Measurements from ENCODE around the gene PGAP6.
"Not testable (repeated sequence)": the region's sequence is repeated elsewhere in the genome, so short reads cannot be mapped to it uniquely, and the experiment has no call there.

Gene PGAP6

DNA sequence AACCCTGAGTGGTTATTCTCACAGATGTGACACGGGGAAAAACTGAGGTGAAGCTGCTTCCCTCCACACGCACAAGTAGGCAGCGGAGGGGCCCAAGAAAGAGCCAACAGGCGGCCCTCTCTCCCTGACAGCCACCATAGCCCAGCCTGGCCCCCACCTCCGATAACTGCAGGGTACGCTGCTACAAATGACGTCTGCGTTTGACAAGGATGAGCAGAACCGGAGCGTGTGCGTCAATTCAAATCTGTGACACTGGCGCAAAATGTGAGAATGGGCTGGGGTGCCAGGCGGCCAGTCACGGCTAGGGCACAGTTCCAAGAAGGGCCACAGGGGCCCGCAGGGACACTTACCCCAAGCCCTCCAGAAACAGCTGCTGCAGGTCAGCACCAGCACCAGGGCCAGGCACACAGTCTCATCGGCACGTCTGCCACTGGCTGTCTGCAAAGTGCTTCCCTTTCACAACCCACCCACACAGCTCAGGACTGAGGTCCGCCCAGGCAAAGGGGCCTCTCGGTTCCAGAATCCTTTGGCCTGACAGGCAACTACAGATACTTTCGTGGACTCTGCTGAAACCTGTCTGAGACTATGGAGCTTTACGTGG, 43.7 kb downstream of the PGAP6 start:
- no peak overlapping the region for H3K9ac ChIP-seq (ENCODE audit: low read depth, low read length)
- peaks cover 9% of the 10 kb centered on the region; the same call in 1 of the 2 replicates for H3K36me3 ChIP-seq (ENCODE audit: insufficient read depth, low read depth, low read length)
- no peaks in the 10 kb centered on the region for H3K27me3 ChIP-seq (ENCODE audit: insufficient read depth, low read length)
- H3K9me3 ChIP-seq (ENCODE audit: insufficient read depth, low read depth, low read length): no peaks in the 10 kb centered on the region
- no peak overlapping the region for H3K27ac ChIP-seq (ENCODE audit: low read length)
- no peak overlapping the region for H3K4me3 ChIP-seq (ENCODE audit: low read length)
- no peaks in the 10 kb centered on the region for H3K4me1 ChIP-seq (ENCODE audit: insufficient read depth, low read length)

DNA sequence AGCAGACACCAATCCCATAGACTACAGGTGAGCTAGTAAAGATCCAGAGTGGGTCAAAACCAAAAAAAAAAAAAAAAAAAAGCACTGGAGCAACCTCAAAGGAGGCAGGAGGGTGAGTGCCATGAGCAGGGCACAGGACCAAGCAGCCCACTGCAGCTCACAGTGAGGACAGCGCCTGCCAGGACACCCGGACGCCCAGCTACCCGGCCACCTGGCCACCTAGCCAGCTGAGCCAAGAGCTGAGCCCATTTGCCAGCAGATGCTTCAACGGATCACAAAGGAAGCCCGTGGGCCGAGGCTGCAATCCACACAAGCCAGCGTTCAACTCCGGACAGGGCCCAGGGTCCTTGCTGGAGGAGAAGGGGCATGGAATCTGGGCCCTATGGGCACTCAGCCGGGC, 44.3 kb downstream of the PGAP6 start:
- Histone ChIP-seq H3K9ac (ENCODE audit: low read depth, low read length) (no peak overlapping the region), H3K27me3 (ENCODE audit: insufficient read depth, low read length) (no peaks in the 10 kb centered on the region), H3K4me3 (ENCODE audit: low read length) (no peak overlapping the region), H3K4me1 (ENCODE audit: insufficient read depth, low read length) (no peaks in the 10 kb centered on the region), H3K9me3 (ENCODE audit: insufficient read depth, low read depth, low read length) (no peaks in the 10 kb centered on the region), H3K27ac (ENCODE audit: low read length) (no peak overlapping the region), H3K36me3 (ENCODE audit: insufficient read depth, low read depth, low read length) (peaks cover 3% of the 10 kb centered on the region; the same call in 1 of the 2 replicates)

DNA sequence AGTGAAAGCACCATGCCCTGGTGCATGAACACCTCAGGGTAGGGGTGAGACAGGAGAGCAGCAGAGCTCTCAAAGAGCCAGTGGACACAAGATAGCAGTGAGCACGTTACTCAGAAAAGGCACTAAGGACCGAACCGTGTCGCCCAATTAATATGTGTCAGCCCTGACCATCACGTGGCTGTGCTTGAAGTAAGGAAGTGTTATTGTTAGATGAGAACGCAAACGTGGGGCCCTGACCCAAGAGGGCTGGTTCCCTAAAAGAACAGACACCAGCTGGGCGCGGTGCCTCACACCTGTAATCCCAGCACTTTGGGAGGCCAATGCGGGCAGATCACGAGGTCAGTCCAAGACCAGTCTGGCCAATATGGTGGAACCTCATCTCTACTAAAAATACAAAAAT, 45.5 kb downstream of the PGAP6 start:
- Histone ChIP-seq H3K27ac (ENCODE audit: low read length) (no peak overlapping the region), H3K9ac (ENCODE audit: low read depth, low read length) (no peak overlapping the region), H3K27me3 (ENCODE audit: insufficient read depth, low read length) (no peaks in the 10 kb centered on the region), H3K36me3 (ENCODE audit: insufficient read depth, low read depth, low read length) (no peaks in the 10 kb centered on the region), H3K4me3 (ENCODE audit: low read length) (no peak overlapping the region), H3K9me3 (ENCODE audit: insufficient read depth, low read depth, low read length) (no peaks in the 10 kb centered on the region), H3K4me1 (ENCODE audit: insufficient read depth, low read length) (no peaks in the 10 kb centered on the region)

DNA sequence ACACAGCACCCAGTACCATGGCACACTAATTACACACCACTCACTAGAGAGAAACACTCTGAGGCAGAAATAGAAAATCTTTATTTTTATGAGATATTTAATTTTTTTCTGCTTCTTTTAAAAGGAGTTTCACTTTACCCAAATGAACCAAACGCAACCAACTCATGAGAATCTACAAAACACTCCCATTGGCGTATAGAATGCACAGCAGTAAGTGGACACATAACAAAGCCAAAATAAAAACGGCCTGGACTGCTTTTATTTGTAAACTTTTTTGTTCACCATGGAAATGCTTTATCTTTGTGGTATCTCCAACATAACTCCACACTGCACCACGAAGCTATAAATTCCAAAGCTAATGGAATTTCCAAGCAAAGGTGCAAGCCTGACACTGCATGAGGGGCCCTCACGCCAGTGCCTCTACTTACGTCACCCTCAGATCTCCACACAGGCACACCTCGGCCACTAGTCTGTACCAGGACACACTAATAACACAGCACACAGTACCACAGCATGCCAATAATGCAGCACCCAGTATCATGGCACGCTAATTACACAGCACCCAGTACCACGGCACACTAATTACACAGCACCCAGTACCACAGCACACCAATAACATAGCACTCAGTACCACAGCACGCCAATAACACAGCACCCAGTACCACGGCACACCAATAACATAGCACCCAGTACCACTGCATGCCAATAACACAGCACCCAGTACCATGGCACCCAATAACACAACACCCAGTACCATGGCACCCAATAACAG, 46.7 kb downstream of the PGAP6 start:
- H3K4me1 ChIP-seq (ENCODE audit: insufficient read depth, low read length); H3K27ac ChIP-seq (ENCODE audit: low read length): not testable (repeated sequence)

DNA sequence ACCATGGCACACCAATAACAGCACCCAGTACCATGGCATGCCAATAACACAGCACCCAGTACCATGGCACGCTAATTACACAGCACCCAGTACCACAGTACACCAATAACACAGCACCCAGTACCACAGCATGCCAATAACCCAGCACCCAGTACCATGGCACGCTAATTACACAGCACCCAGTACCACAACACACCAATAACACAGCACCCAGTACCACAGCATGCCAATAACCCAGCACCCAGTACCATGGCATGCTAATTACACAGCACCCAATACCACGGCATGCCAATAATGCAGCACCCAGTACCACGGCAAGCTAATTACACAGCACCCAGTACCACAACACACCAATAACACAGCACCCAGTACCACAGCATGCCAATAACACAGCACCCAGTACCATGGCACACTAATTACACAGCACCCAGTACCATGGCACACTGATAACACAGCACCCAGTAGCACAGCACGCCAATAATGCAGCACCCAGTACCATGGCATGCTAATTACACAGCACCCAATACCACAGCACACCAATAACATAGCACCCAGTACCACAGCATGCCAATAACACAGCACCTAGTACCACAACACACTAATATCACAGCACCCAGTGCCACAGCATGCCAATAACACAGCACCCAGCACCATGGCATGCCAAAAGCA, 47.5 kb downstream of the PGAP6 start:
- H3K36me3 ChIP-seq (ENCODE audit: insufficient read depth, low read depth, low read length); H3K9me3 ChIP-seq (ENCODE audit: insufficient read depth, low read depth, low read length); H3K4me1 ChIP-seq (ENCODE audit: insufficient read depth, low read length); H3K27ac ChIP-seq (ENCODE audit: low read length); H3K4me3 ChIP-seq (ENCODE audit: low read length); H3K27me3 ChIP-seq (ENCODE audit: insufficient read depth, low read length); H3K9ac ChIP-seq (ENCODE audit: low read depth, low read length): not testable (repeated sequence)

More for the DNA sequence above, 46.7 kb downstream of the PGAP6 start:
- not testable (repeated sequence) for H3K4me3 ChIP-seq (ENCODE audit: low read length); H3K36me3 ChIP-seq (ENCODE audit: insufficient read depth, low read depth, low read length); H3K9me3 ChIP-seq (ENCODE audit: insufficient read depth, low read depth, low read length); H3K27me3 ChIP-seq (ENCODE audit: insufficient read depth, low read length); H3K9ac ChIP-seq (ENCODE audit: low read depth, low read length)

DNA sequence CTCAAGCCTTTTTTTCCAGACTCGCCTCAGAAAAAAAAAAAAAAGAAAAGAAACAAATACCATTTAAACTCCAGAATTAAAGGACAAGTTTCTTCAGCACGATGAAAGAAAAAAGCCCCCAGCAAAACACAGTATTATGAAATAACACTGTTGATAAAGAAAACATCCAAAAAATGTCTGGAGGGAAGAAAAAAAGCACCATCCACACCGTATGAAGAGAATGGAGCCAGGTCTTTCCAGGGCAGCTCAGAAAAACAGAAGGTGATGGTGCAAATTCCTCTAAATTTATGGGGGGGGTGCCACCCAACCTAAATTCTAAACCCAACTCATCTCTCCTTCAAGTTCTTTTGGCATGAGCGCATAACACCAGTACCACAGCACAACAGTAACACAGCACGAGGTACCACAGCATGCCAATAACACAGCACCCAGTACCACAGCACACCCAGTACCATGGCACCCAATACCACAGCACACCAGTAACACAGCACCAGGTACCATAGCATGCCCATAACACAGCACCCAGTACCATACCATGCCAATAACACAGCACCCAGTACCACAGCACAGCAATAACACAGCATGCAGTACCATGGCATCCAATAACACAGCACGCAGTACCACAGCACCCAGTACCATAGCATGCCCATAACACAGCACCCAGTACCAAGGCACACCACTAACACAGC, 48.2 kb downstream of the PGAP6 start:
- Histone ChIP-seq H3K36me3 (ENCODE audit: insufficient read depth, low read depth, low read length) (no peaks in the 10 kb centered on the region), H3K4me1 (ENCODE audit: insufficient read depth, low read length) (no peaks in the 10 kb centered on the region), H3K9ac (ENCODE audit: low read depth, low read length) (no peak overlapping the region), H3K27me3 (ENCODE audit: insufficient read depth, low read length) (no peaks in the 10 kb centered on the region), H3K27ac (ENCODE audit: low read length) (no peak overlapping the region), H3K4me3 (ENCODE audit: low read length) (no peak overlapping the region), H3K9me3 (ENCODE audit: insufficient read depth, low read depth, low read length) (no peaks in the 10 kb centered on the region)

DNA sequence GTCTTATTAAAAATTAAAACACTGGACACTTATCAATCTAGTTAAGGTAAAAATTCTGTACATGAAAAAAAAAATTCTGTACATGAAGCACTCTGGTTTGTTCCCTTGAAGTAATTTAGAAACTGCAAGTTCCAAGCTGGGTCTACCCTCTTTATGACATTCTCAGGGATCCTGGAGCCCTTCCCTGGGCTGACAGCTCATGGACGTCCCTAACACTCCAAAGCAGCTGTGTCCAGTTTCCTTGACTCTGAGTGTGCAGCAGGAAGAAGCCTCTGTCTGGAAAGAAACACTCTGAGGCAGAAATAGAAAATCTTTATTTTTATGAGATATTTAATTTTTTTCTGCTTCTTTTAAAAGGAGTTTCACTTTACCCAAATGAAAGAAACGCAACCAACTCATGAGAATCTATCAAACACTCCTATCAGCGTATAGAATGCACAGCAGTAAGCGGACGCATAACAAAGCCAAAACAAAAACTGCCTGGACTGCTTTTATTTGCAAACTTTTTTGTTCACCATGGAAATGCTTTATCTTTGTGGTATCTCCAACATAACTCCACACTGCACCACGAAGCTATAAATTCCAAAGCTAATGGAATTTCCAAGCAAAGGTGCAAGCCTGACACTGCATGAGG, 50.5 kb downstream of the PGAP6 start:
- H3K9ac ChIP-seq (ENCODE audit: low read depth, low read length); H3K36me3 ChIP-seq (ENCODE audit: insufficient read depth, low read depth, low read length); H3K27ac ChIP-seq (ENCODE audit: low read length); H3K9me3 ChIP-seq (ENCODE audit: insufficient read depth, low read depth, low read length); H3K4me1 ChIP-seq (ENCODE audit: insufficient read depth, low read length); H3K4me3 ChIP-seq (ENCODE audit: low read length); H3K27me3 ChIP-seq (ENCODE audit: insufficient read depth, low read length): not testable (repeated sequence)

DNA sequence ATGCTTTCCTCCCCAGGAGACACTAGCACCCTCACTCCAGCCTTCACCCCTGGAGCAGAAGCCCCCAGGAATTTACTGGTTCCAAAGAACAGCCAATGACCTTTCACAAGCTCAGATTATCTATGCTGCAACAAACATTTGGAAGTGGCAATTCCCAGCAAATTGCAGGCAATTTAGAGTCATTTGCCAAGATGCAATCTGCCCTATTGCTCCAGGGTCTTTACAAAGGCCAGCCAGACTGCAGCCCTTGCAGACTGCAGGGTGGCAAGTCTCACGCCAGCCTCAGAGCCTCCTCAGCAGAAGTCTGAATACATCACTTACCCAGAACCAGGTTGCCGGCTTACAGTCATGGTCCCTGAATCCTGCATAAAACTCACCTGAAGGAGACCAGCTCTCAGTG, 51.0 kb downstream of the PGAP6 start:
- H3K4me1 ChIP-seq (ENCODE audit: insufficient read depth, low read length): no peaks in the 10 kb centered on the region
- H3K4me3 ChIP-seq (ENCODE audit: low read length): no peak overlapping the region
- no peaks in the 10 kb centered on the region for H3K36me3 ChIP-seq (ENCODE audit: insufficient read depth, low read depth, low read length)
- H3K9ac ChIP-seq (ENCODE audit: low read depth, low read length): no peak overlapping the region
- H3K27me3 ChIP-seq (ENCODE audit: insufficient read depth, low read length): no peaks in the 10 kb centered on the region
- H3K27ac ChIP-seq (ENCODE audit: low read length): no peak overlapping the region
- no peaks in the 10 kb centered on the region for H3K9me3 ChIP-seq (ENCODE audit: insufficient read depth, low read depth, low read length)

DNA sequence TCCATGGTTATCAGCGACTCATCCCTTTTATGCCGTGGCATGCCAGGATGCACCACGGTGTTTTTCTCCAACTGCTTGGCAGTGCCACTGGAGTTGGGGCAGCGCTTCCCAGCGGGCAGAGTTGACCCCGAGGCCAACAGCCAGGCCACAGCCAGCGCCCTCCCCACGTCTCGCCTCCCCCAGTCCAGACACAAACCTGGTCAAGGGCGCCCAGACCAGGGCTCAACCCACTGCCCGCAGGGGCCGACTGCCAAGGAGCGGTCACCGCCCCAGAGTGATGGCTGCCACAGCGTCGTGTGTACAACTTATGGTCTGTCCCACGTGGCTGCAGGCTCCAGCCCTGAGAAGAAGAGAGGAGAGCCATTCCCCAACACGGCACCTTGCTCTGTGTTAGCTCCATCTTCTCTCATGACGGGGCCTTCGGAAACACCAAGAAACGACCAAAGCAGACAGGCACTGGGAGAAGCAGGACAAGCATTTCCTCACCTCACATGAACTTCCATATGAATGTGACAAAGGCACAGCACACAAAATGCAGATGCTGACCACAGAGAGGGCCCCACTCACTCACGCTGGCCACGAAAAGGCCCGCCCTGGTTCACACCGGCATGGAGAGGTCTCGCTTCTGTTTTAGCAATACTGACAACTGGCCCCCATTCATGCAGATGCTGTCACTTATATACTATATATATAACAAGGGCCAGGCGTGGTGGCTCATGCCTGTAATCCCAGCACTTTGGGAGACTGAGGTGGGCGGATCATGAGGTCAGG, 56.2 kb downstream of the PGAP6 start:
- H3K9ac ChIP-seq (ENCODE audit: low read depth, low read length): no peak overlapping the region
- no peak overlapping the region for H3K27ac ChIP-seq (ENCODE audit: low read length)

DNA sequence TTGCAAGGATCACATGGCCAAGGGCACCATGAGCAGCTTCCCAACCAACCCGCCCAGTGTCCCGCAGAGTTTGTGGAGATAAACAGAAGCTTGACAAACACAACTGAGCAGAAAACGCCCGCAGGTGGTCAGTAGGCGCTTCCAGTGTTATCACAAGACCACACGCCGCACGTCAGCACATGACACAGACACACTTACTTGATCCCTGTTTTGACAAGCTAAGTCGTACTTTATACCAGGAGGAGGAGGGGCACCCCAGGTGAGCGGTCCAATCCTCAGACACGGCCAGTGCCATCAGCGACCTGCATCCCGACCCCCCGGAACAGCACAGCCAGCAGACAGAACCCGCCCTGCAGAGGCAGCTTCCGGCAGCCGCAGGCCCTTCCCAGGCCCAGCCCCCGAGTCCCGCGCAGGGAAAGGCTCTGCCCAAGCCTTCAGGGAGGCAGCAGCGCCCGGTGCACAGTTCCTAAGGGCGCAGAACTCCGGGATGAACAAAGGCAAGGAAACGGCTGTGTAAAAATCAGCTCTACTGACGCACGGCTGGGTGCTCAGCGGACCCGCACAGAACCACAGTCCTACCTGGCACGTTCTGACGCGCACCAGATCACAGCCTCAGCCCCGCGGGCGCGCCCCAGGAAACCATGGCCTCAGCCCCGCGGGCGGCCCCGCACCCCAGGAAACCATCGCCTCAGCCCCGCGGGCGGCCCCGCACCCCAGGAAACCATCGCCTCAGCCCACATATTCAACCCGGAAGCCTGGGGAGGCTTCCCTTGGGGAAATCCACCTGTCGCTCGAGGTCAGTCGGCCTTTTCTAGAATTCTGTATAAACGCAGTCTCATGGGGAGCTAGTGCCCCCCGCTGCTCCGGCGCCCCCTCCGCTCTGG, 57.1 kb downstream of the PGAP6 start:
- H3K9ac ChIP-seq (ENCODE audit: low read depth, low read length): no peak overlapping the region
- H3K9me3 ChIP-seq (ENCODE audit: insufficient read depth, low read depth, low read length): no peaks in the 10 kb centered on the region
- no peaks in the 10 kb centered on the region for H3K36me3 ChIP-seq (ENCODE audit: insufficient read depth, low read depth, low read length)
- no peaks in the 10 kb centered on the region for H3K27me3 ChIP-seq (ENCODE audit: insufficient read depth, low read length)
- H3K27ac ChIP-seq (ENCODE audit: low read length): no peak overlapping the region
- no peak overlapping the region for H3K4me3 ChIP-seq (ENCODE audit: low read length)
- H3K4me1 ChIP-seq (ENCODE audit: insufficient read depth, low read length): no peaks in the 10 kb centered on the region

More for the DNA sequence above, 56.2 kb downstream of the PGAP6 start:
- Histone ChIP-seq H3K27me3 (ENCODE audit: insufficient read depth, low read length) (no peaks in the 10 kb centered on the region), H3K36me3 (ENCODE audit: insufficient read depth, low read depth, low read length) (no peaks in the 10 kb centered on the region), H3K9me3 (ENCODE audit: insufficient read depth, low read depth, low read length) (no peaks in the 10 kb centered on the region), H3K4me3 (ENCODE audit: low read length) (no peak overlapping the region), H3K4me1 (ENCODE audit: insufficient read depth, low read length) (no peaks in the 10 kb centered on the region)

Measured in iPS-20b (cell line).